Measurements from ENCODE around the gene U2AF1L4.

- TF ChIP-seq CTCF (conservative IDR thresholded peaks at IDR 0.05; ENCODE audit: low read length): no peak
- no peak for TF ChIP-seq EZH2phosphoT487 (IDR thresholded peaks at IDR 0.05; ENCODE audit: borderline replicate concordance)
These were observed 51.8 kb downstream of the U2AF1L4 start for GRCh38 chr19:35693422-35693821.

Data from Loucy (cell line).